ENCODE data around the gene CERKL. TPM values are rescaled to one million over a fixed set of nuclear protein-coding genes. Genes with fewer than 3 reads are reported as not detected.

CERKL gene
- total RNA-seq, 1 donor: 0.27 TPM

- DNase-seq (ENCODE audit: low read depth): no peak
- no peak overlapping the region for H3K4me3 ChIP-seq (ENCODE audit: low read depth, low read length)
- no peak for TF ChIP-seq CTCF (IDR thresholded peaks at IDR 0.05; ENCODE audit: insufficient read depth, low read length)
Measured at GRCh38 chr2:181686576-181687185, 29.8 kb upstream of the CERKL start.

GRCh38 chr2:181685150-181685688, 28.3 kb upstream of the CERKL start:
- DNase-seq (ENCODE audit: low read depth): peak; percentile 16
- no peak for TF ChIP-seq CTCF (IDR thresholded peaks at IDR 0.05; ENCODE audit: insufficient read depth, low read length)
- H3K4me3 ChIP-seq (ENCODE audit: low read depth, low read length): no peak overlapping the region

GRCh38 chr2:181684454-181685149, 27.7 kb upstream of the CERKL start:
- H3K4me3 ChIP-seq (ENCODE audit: low read depth, low read length): no peak overlapping the region
- no peak for TF ChIP-seq CTCF (IDR thresholded peaks at IDR 0.05; ENCODE audit: insufficient read depth, low read length)
- DNase-seq (ENCODE audit: low read depth): no peak

GRCh38 chr2:181683518-181684453, 26.9 kb upstream of the CERKL start:
- H3K4me3 ChIP-seq (ENCODE audit: low read depth, low read length): no peak overlapping the region
- no peak for TF ChIP-seq CTCF (IDR thresholded peaks at IDR 0.05; ENCODE audit: insufficient read depth, low read length)
- DNase-seq (ENCODE audit: low read depth): peak; percentile 4

GRCh38 chr2:181682795-181683517, 26.1 kb upstream of the CERKL start:
- DNase-seq (ENCODE audit: low read depth): no peak
- no peak overlapping the region for H3K4me3 ChIP-seq (ENCODE audit: low read depth, low read length)
- no peak for TF ChIP-seq CTCF (IDR thresholded peaks at IDR 0.05; ENCODE audit: insufficient read depth, low read length)

All from fibroblast of the aortic adventitia (primary cell).